ENCODE results near the gene EGFR.

Gene EGFR

GRCh38 chr7:55105952-55106351 is 87.1 kb downstream of the EGFR start:
- DNase-seq: no peak

- no peak for DNase-seq
Measured at GRCh38 chr7:55107946-55108345, 89.1 kb downstream of the EGFR start.

DNA sequence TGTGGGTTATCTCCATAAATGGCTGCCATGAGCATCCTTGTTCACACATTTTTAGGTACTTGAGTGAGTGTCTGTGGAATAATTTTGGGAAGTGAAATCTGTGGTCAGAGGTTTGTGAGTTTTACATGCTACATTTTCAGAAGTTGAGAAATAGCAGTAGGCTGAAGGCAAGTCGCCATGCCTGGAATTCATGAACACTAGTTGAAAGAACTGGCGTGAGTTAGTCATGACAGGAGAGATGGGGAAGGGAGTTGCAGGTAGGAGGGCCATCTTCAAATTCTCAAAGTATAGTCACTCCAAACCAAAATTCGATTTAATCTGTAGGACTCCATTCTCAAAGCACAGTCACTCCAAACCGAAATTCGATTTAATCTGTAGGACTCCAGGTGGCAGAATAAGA is 89.6 kb downstream of the EGFR start:
- no peak for DNase-seq

DNA sequence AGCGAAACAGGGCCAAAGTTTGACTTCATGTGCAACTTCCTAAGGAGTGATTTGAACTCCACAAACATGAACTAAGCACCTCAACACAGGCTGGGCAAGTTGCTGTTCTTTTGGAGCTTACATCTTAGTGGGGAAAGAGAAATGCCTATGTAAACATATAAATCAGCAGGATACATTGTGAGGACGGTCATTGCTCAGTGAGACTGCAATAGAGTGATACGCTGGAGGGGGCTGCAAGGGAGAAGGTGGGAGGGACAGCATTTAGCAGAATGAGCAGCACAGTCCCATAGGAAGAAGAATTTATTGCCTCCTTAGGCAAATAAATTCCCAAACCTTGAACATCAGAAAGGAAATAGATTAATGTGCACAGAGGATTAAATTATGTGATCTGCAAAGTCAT is 90.0 kb downstream of the EGFR start:
- DNase-seq: no peak

DNA sequence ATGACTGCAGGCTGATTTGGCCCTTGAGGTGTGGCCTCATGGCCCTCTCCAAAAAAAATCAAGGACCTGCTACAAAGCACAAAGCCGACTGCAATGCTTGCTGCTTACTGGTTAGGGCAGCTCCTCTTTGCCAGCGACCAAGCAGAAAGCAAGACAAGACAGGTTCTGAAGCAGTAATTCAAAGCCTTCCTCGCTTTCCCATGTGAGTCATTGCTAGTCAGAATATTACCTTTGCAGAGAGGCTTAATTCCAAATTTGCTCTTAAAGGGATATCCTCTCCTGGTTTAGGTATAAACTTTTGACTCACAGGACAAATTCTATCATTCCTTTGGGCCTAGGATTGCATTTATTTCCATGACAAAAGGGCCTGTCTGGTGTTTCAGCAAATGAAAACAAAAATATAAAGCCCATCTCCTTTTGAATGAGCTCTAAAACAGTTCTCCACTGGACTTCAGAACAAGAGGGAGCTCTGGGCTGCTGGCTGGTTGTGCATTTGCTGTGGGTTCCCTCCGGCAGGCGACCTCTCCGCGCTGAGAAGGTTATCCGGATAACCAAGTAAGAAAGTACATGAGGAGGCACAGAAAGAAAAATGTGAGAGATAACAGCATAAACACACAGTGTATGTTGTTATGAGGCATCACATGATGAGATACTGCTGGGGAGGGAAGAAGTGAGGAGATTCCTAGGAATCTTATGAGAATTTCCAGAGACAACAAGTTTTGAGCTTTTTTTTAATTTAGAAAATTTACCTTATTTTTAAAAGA is 90.8 kb downstream of the EGFR start:
- peak; percentile 59 for DNase-seq

DNA sequence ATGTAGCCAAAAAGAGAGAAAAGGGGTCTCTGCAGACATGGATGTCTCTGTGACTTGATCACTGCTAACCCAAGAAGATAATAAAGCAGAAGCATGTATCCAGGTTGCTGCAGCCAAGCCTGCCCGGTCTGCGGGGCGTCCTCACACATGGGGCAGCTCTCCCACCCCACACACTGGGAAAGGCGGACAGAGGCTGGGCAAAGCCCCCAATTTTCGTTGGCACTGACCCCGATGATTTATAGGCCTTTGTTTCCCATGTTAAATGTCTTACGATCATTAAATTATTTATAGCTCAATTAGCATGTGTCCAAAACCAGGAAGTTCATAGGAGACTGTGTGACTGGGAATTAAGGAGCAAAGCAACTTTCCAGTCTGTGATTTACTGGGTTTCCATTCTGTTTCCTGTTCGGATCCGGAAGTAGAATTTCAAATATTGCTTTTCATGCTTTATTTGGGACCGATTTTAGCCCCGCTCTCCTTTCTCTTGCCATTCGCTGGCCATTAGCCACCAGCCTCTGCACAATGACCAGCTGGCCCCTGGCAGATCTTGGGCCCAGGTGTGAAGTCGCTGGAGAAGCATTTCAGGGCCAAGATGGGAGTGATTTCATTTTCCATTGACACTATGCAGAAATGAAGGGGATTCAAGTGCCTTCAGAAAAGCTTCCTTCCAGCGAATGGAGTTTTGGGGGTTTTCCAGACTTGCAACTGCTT is 91.6 kb downstream of the EGFR start:
- no peak for DNase-seq

DNA sequence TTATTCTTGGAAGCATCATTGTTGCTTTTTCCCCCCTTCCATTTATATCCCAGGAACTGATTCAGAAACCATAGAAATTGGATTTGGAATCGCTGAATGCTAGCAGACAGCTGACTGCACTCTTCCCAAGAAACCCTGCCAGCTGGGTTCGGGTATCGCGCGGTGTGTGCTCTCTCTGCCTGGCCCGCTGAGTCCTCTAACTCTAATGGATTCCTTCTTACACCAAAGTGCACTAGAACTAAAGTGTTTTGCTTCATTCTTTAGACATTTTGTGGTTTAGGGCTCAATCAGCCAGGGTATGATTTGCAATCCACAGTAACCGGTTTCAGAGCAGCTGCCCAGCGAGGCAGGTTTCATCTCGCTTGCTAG is 92.2 kb downstream of the EGFR start:
- DNase-seq: no peak

DNA sequence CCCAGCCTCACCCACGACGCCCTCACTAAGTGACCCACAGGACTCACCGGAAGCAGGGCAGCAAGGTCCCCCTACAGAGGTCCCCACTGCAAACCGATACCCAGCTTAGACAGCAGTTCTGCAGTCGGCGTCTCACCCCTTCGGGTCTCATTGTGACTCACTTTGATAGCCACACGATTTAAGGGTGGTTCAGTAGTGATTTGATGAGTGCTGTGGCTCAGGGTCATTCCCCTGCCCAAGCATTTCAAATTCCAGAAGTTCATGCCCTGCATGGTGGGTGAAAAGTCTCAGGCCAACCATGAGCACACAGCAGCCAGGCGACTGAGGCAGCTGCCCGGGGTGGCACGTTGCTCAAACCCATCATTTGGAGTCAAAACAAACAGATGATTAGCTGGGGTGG is 93.2 kb downstream of the EGFR start:
- no peak for DNase-seq

DNA sequence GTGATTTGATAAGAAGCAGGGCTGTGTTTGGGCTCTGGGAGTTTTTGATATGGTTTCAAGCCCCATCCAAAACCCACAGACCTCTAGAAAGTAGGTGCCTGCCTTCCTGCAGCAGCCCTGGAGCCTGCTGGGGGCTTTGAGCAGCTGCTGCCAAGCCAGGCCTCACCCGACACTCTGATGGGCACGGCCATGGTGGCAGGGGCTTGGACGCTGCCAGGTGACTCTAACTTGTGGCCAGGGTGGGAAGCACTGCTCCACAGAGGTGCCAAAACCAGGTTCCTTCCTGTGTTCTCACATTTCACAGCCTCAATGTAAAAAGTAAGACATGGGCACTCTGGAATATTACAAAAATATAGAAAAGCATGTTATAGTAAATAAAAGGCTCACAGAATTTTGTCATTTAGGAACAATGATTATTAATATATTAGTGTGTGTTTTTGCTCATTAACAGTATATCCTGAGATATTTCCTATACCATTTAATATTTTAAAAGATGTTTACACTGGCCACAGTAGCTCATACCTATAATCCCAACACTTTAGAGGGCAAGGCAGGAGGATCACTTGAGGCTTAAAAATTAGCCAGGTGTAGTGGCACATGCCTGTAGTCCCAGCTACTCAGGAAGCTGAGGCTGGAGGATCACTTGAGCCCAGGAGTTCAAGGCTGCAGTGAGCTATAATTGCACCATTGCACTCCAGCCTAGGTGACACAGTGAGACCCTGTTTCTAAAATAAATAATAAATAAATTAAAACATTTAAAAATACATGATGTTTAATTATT is 95.1 kb downstream of the EGFR start:
- no peak for DNase-seq

DNA sequence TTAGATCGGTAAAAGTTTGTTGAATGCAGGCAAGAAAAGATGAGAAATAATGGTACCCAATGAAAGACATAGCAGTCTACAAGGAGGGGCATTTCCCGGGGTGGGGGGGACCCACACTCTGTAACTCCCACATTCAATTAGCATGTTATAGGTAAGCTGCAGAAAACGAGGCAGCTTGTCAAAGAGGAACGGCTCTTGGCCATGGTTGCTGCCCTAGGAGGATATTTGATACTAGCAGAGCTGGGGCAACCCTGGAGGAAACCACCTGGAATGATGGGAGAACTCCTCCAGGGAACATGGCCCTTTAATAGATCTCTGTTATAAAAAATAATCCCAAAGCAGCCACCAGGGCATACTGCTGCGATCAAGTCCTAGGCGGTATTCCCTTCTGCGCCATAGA is 98.5 kb downstream of the EGFR start:
- DNase-seq: no peak

DNA sequence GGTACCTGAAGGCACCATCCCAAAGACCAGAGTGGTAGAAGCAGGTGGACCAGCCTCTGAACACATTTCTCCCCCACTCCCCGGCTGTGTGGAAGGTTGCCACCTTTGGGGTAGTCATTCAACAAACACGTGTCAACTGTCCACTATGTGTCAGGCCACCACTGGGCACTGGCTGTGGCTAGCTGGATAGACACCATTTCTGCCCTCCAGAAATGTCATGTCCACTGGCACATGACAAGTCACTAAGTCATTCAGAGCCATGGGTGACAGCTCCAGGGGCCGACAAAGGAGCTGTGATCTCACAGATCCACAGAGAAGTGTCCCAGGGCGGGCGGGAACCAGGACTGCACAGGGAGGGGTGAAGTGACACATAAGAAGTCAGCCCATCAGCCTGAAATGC is 99.6 kb downstream of the EGFR start:
- no peak for DNase-seq

DNA sequence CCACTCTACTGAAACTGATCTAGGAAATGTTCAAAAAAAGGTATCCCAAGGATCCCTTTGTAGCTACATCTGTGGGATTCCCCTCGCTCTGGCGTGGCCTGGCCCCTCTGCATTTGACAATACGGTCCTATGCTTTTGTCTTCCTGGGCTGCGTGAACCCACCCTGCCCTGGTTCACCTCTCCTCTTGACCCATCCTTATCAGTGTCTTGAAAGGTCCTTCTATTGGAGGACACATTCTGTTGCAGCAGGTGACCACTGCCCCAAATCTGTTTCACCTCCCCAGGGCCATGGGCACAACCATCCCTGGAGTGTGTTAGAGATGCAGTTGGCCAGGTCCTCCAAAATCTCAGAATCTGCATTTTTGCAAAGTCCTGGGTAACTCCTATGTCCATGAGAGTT is 100.8 kb downstream of the EGFR start:
- no peak for DNase-seq

DNA sequence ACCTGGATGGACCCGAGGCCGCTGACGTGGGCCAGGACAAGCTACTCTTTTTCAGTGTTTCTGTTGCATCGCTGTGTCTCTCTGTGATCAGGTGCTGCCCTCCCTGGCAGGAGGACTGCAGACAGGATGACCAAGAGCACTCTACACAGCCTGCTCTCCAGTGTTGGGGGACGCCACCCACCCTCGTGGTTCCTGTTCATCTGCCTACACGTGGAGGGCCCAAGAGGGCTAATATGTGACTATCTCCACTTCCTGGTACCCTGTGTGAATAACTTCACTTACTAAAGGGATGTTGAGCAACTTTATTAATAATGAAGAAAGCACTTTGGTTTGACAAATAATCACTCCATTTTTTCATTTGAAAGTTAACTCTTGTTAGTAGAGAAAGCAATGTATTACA is 101.3 kb downstream of the EGFR start:
- no peak for DNase-seq

- peak; percentile 93 for DNase-seq
Measured at GRCh38 chr7:55120501-55121198, 101.8 kb downstream of the EGFR start.

- no peak for DNase-seq
Measured at GRCh38 chr7:55121249-55121648, 102.4 kb downstream of the EGFR start.

GRCh38 chr7:55122263-55122662 is 103.4 kb downstream of the EGFR start:
- no peak for DNase-seq

DNA sequence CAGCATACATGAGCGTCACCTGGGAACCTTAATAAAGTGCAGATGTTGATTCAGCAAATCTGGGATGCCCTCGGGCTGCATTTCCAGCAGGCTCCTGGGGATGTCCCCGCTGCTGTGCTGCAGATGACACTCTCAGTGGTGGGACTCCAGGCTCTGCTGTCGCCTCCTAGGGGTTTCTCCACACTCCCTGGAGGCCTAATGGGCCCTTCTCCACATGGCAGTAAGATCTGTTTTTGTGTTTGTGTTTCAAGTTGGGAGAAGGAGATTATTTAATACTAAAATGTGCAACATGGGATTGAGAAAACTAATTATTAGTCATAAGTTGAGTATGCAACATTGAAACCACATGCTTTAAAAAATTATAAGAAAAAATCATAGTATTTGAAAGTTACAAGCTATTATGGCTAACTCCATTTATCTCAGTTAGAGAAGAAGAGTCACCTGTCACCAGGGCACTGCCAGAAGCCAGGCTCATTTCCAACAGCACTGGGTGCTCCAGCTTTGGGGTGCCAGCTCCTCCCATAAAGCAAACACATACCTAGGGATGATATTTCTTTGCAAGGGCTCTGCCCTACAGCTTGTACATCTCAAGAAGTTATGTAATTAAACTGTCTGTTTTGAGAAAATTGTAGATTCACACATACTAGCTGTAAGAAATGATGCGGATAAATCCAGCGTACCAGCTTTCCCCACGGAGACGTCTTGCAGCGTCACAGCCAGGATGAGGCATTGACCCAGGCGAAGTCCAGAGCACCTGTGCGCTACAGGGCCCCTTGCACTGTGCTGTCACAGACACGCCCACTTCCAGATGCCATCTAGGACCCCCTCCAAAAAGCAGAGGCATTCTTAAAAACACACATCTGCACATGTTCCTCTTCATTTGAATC is 106.4 kb downstream of the EGFR start:
- DNase-seq: no peak

GRCh38 chr7:55127135-55127551 is 108.3 kb downstream of the EGFR start:
- DNase-seq: no peak

- DNase-seq: no peak
Measured at GRCh38 chr7:55127622-55128081, 108.8 kb downstream of the EGFR start.

GRCh38 chr7:55128693-55129394 is 110.0 kb downstream of the EGFR start:
- DNase-seq: no peak
